ENCODE results near the gene CECR2. TPM values are rescaled to one million over a fixed set of nuclear protein-coding genes. Genes with fewer than 3 reads are reported as not detected.

The CECR2 gene
- total RNA-seq (2022; extraction: Qiagen RNA extraction): 0.06 to 0.13 TPM (median 0.09 TPM) in 5 replicates

DNA sequence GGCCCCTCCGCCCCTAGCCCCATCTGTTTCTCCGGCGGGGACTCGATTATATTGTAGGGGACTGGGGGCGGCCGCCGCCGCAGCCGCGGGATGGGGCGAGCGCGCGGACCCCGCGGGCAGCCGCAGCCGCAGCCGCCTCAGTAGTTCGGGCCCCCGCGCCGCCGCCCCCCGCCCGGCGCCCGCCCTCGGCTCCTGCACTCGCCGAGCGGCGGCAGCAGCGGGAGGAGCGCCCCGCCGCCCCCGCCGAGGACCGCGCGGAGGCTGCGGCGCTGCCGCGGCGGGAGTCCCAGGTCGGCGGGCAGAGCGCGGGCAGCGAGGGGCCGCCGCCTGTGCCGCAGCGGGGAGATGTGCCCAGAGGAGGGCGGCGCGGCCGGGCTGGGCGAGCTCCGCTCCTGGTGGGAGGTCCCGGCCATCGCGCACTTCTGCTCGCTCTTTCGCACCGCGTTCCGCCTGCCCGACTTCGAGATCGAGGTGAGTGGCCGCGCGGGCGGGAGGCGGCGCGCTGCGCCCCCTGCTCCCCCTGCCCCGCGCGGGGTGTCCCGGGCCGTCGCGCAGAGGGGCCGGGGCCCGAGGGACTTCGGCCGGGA lies at the start of gene CECR2:
TSS of gene CECR2 (plus strand) at position 22 of the 587 bp plus-strand sequence. CDS start at position 346, 324 bp downstream.

DNA sequence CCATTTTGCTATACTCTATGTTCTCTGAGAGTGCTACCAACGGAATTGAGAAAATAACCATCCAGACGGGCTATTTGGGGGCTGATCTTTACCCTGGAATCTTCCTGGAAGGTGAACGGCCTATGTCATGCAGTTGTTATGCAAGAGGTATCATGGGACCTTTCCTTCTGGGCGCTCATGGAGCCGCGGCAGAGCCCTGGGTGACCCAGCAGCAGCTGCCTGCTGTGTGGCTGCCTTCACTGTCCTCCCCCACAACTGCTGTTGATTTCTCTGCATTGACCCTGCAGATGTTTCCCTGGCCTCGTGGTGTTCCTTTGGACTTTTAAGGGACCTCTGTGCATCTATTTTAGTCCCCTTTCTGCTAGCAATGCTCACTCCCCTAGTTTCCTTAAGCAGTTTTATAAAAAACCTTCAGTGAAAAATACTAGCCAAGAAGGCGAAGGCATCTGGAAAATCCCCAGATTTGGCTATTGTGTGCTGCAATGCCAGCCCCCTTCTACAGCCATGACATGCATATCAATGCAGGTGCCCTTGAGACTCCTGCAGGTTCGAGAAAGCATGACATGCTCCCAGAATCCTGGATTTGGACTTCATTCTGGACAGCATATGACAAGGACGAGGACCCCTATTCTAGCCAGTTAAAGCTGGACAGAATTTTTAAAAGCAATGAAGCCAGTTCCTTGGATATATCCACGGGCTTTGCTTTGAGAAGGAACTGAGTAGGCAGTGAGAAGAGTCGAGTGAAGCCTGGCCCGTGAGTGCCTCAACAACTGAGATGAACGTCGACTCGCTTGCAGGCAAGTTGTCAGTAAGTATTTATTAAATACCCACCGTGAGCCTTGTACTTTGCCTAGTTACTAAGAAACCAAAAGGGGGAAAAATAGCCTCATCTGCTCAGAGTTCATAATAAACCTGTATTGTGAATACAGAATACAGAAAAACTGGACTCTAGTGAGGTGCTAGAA lies 193.9 kb downstream of the CECR2 start, which contains the start of gene SLC25A18:
TSS of gene SLC25A18 (plus strand) at position 593 of the 965 bp plus-strand sequence. CDS start 16,447 bp downstream, outside the sequence.

Other genes with a start within 250 kb of the CECR2 start
- 0.11 to 0.16 TPM (median 0.15 TPM) in 5 replicates for gene TMEM121B, start 248.1 kb upstream of the CECR2 start, total RNA-seq (2022; extraction: Qiagen RNA extraction)
- gene HDHD5, start 210.2 kb upstream of the CECR2 start, total RNA-seq (2022; extraction: Qiagen RNA extraction): 37.5 to 43.3 TPM (median 42.1 TPM) in 5 replicates
- 0.05 to 0.17 TPM (median 0.06 TPM) in 3 of 5 replicates, not detected in the others for gene ADA2, start 150.0 kb upstream of the CECR2 start, total RNA-seq (2022; extraction: Qiagen RNA extraction)
- 0.51 to 0.93 TPM (median 0.82 TPM) in 5 replicates for gene SLC25A18, start 194.0 kb downstream of the CECR2 start, total RNA-seq (2022; extraction: Qiagen RNA extraction)

All from A549 treated with dexamethasone at 1 μM for 4 hours (cell line).